DOHH2 (cell line): ENCODE measurements around the gene UBE2L3.

Experiments used
- CTCF ChIP-seq: fragments of 200-600 bp; sonication (generic); IDR thresholded peaks from one replicate; pipeline ENCODE4 v1.5.1; 2014; ENCODE audit warnings: antibody characterized with exemption, mild to moderate bottlenecking, low read depth, low read length; ENCODE audit not compliant: poor library complexity, severe bottlenecking
- EZH2phosphoT487 ChIP-seq: fragments of 200-600 bp; sonication (generic); IDR thresholded peaks from 2 replicates; pipeline ENCODE4 v1.6.1; 2017; ENCODE audit warnings: borderline replicate concordance, mild to moderate bottlenecking, antibody characterized with exemption, low read length, moderate library complexity, mixed read lengths

- TF ChIP-seq CTCF = no peak
- no peak for TF ChIP-seq EZH2phosphoT487
These were observed 56.1 kb downstream of the UBE2L3 start for GRCh38 chr22:21623648-21623970.
